ENCODE results near the gene TPSD1. TPM values are rescaled to one million over a fixed set of nuclear protein-coding genes. Genes with fewer than 3 reads are reported as not detected.

Gene TPSD1
- total and polyA plus RNA-seq, 2 experiments from 2014 or later, result 0.17 TPM; not detected in 1

DNA sequence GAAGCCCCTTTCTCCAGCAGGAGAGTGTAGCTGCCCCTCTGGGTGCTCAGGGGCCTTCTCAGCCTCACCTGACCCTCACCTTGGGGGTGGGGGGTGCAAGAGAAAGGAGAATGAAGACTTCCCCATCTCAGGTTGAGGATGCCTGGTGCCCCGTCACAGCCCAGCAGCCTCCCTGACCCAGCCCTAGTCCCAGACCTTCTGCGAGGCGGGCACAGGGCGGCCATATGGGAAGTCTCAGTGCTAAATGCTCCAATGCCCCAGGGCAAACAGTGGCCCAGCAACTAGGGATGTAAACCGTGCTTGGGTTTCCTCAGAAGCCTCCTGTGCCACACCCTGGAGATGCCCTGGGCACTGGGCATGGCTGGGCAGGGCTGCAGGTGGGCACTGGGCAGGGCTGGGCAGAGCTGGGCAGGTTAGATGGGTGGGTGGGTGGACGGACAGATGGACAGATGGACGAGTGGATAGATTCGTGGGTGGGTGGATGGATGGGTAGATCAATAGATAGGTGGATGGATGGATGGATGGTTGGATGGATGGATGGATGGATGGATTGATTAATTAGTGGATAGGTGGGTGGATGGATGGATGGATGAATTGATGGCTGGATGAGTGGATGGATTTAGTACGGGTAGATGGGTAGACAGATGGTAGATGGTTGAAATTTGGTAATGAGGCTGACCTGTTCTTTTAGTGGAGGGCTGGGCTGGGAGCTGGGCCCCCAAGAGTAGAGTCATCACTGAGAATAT lies 16.8 kb downstream of the TPSD1 start:
- no peaks in the 10 kb centered on the region for H3K27me3 ChIP-seq (ENCODE audit: insufficient read depth)
- Mint-ChIP-seq H3K36me3 (ENCODE audit: low read depth) (peaks cover 5% of the 10 kb centered on the region; the same call in 1 of the 3 replicates), H3K4me1 (peaks cover 3% of the 10 kb centered on the region; the same call in 2 of the 3 replicates), H3K9me3 (no peaks in the 10 kb centered on the region; the same call in 1 of the 3 replicates), H3K27me3 (ENCODE audit: insufficient read depth, low read depth, poor library complexity) (peaks cover 13% of the 10 kb centered on the region), H3K4me3 (no peak overlapping the region; the same call in 2 of the 3 replicates), H3K27ac (no peak overlapping the region)
- no peak overlapping the region for H3K4me3 ChIP-seq
- no peaks in the 10 kb centered on the region for H3K36me3 ChIP-seq (ENCODE audit: insufficient read depth)
- H3K79me2 ChIP-seq (replicated peaks; ENCODE audit: insufficient read depth), result no peaks in the 10 kb centered on the region
- TF ChIP-seq NANOG (IDR thresholded peaks at IDR 0.05; ENCODE audit: borderline replicate concordance) (no peak), CREB1 (CRISPR knock-in tag; IDR thresholded peaks at IDR 0.05; ENCODE audit: low read depth) (no peak), EZH2 (IDR thresholded peaks at IDR 0.05; ENCODE audit: low read depth, unreplicated experiment) (no peak), JUNB (IDR thresholded peaks at IDR 0.05; ENCODE audit: unreplicated experiment) (no peak), EZH2phosphoT487 (IDR thresholded peaks at IDR 0.05; ENCODE audit: unreplicated experiment) (no peak), POLR2AphosphoS5 (IDR thresholded peaks at IDR 0.05; ENCODE audit: low read depth) (no peak), ZNF114 (CRISPR knock-in tag; IDR thresholded peaks at IDR 0.05) (no peak), ZNF331 (CRISPR knock-in tag; IDR thresholded peaks at IDR 0.05; ENCODE audit: low read depth) (no peak), STAT1 (IDR thresholded peaks at IDR 0.05; ENCODE audit: unreplicated experiment) (no peak)
- TF ChIP-seq, protein P1, sequence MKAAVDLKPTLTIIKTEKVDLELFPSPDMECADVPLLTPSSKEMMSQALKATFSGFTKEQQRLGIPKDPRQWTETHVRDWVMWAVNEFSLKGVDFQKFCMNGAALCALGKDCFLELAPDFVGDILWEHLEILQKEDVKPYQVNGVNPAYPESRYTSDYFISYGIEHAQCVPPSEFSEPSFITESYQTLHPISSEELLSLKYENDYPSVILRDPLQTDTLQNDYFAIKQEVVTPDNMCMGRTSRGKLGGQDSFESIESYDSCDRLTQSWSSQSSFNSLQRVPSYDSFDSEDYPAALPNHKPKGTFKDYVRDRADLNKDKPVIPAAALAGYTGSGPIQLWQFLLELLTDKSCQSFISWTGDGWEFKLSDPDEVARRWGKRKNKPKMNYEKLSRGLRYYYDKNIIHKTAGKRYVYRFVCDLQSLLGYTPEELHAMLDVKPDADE (IDR thresholded peaks at IDR 0.05), result no peak
- TF ChIP-seq, protein P2, sequence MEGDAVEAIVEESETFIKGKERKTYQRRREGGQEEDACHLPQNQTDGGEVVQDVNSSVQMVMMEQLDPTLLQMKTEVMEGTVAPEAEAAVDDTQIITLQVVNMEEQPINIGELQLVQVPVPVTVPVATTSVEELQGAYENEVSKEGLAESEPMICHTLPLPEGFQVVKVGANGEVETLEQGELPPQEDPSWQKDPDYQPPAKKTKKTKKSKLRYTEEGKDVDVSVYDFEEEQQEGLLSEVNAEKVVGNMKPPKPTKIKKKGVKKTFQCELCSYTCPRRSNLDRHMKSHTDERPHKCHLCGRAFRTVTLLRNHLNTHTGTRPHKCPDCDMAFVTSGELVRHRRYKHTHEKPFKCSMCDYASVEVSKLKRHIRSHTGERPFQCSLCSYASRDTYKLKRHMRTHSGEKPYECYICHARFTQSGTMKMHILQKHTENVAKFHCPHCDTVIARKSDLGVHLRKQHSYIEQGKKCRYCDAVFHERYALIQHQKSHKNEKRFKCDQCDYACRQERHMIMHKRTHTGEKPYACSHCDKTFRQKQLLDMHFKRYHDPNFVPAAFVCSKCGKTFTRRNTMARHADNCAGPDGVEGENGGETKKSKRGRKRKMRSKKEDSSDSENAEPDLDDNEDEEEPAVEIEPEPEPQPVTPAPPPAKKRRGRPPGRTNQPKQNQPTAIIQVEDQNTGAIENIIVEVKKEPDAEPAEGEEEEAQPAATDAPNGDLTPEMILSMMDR (conservative IDR thresholded peaks at IDR 0.05; ENCODE audit: low read depth in 2 of 2), result no peak
- TF ChIP-seq, protein P3, sequence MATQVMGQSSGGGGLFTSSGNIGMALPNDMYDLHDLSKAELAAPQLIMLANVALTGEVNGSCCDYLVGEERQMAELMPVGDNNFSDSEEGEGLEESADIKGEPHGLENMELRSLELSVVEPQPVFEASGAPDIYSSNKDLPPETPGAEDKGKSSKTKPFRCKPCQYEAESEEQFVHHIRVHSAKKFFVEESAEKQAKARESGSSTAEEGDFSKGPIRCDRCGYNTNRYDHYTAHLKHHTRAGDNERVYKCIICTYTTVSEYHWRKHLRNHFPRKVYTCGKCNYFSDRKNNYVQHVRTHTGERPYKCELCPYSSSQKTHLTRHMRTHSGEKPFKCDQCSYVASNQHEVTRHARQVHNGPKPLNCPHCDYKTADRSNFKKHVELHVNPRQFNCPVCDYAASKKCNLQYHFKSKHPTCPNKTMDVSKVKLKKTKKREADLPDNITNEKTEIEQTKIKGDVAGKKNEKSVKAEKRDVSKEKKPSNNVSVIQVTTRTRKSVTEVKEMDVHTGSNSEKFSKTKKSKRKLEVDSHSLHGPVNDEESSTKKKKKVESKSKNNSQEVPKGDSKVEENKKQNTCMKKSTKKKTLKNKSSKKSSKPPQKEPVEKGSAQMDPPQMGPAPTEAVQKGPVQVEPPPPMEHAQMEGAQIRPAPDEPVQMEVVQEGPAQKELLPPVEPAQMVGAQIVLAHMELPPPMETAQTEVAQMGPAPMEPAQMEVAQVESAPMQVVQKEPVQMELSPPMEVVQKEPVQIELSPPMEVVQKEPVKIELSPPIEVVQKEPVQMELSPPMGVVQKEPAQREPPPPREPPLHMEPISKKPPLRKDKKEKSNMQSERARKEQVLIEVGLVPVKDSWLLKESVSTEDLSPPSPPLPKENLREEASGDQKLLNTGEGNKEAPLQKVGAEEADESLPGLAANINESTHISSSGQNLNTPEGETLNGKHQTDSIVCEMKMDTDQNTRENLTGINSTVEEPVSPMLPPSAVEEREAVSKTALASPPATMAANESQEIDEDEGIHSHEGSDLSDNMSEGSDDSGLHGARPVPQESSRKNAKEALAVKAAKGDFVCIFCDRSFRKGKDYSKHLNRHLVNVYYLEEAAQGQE (IDR thresholded peaks at IDR 0.05; ENCODE audit: unreplicated experiment), result no peak
- TF ChIP-seq, protein P4, sequence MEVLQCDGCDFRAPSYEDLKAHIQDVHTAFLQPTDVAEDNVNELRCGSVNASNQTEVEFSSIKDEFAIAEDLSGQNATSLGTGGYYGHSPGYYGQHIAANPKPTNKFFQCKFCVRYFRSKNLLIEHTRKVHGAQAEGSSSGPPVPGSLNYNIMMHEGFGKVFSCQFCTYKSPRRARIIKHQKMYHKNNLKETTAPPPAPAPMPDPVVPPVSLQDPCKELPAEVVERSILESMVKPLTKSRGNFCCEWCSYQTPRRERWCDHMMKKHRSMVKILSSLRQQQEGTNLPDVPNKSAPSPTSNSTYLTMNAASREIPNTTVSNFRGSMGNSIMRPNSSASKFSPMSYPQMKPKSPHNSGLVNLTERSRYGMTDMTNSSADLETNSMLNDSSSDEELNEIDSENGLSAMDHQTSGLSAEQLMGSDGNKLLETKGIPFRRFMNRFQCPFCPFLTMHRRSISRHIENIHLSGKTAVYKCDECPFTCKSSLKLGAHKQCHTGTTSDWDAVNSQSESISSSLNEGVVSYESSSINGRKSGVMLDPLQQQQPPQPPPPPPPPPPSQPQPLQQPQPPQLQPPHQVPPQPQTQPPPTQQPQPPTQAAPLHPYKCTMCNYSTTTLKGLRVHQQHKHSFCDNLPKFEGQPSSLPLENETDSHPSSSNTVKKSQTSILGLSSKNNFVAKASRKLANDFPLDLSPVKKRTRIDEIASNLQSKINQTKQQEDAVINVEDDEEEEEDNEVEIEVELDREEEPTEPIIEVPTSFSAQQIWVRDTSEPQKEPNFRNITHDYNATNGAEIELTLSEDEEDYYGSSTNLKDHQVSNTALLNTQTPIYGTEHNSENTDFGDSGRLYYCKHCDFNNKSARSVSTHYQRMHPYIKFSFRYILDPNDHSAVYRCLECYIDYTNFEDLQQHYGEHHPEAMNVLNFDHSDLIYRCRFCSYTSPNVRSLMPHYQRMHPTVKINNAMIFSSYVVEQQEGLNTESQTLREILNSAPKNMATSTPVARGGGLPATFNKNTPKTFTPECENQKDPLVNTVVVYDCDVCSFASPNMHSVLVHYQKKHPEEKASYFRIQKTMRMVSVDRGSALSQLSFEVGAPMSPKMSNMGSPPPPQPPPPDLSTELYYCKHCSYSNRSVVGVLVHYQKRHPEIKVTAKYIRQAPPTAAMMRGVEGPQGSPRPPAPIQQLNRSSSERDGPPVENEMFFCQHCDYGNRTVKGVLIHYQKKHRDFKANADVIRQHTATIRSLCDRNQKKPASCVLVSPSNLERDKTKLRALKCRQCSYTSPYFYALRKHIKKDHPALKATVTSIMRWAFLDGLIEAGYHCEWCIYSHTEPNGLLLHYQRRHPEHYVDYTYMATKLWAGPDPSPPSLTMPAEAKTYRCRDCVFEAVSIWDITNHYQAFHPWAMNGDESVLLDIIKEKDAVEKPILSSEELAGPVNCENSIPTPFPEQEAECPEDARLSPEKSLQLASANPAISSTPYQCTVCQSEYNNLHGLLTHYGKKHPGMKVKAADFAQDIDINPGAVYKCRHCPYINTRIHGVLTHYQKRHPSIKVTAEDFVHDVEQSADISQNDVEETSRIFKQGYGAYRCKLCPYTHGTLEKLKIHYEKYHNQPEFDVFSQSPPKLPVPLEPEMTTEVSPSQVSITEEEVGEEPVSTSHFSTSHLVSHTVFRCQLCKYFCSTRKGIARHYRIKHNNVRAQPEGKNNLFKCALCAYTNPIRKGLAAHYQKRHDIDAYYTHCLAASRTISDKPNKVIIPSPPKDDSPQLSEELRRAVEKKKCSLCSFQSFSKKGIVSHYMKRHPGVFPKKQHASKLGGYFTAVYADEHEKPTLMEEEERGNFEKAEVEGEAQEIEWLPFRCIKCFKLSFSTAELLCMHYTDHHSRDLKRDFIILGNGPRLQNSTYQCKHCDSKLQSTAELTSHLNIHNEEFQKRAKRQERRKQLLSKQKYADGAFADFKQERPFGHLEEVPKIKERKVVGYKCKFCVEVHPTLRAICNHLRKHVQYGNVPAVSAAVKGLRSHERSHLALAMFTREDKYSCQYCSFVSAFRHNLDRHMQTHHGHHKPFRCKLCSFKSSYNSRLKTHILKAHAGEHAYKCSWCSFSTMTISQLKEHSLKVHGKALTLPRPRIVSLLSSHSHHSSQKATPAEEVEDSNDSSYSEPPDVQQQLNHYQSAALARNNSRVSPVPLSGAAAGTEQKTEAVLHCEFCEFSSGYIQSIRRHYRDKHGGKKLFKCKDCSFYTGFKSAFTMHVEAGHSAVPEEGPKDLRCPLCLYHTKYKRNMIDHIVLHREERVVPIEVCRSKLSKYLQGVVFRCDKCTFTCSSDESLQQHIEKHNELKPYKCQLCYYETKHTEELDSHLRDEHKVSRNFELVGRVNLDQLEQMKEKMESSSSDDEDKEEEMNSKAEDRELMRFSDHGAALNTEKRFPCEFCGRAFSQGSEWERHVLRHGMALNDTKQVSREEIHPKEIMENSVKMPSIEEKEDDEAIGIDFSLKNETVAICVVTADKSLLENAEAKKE (CRISPR knock-in tag; IDR thresholded peaks at IDR 0.05), result no peak
- no peaks in the 10 kb centered on the region; the same call in 1 of the 2 replicates for H3K4me1 ChIP-seq (ENCODE audit: insufficient read depth)
- H3K9me2 ChIP-seq (ENCODE audit: insufficient read depth), result no peaks in the 10 kb centered on the region
- no peaks in the 10 kb centered on the region for H4K20me1 ChIP-seq (replicated peaks; ENCODE audit: insufficient read depth)
- no peak overlapping the region for H3K4me2 ChIP-seq
- no peak overlapping the region for H3K27ac ChIP-seq (ENCODE audit: low read depth)
- ATAC-seq, result no peak
- H3F3A ChIP-seq (replicated peaks; ENCODE audit: low read depth), result no peaks in the 10 kb centered on the region
- no peak overlapping the region for H2AFZ ChIP-seq
- DNase-seq (ENCODE audit: low spot score), result no peak
